ENCODE measurements around the gene CHST11.
"Not testable (repeated sequence)": the region's sequence is repeated elsewhere in the genome, so short reads cannot be mapped to it uniquely, and the experiment has no call there.

Gene CHST11

DNA sequence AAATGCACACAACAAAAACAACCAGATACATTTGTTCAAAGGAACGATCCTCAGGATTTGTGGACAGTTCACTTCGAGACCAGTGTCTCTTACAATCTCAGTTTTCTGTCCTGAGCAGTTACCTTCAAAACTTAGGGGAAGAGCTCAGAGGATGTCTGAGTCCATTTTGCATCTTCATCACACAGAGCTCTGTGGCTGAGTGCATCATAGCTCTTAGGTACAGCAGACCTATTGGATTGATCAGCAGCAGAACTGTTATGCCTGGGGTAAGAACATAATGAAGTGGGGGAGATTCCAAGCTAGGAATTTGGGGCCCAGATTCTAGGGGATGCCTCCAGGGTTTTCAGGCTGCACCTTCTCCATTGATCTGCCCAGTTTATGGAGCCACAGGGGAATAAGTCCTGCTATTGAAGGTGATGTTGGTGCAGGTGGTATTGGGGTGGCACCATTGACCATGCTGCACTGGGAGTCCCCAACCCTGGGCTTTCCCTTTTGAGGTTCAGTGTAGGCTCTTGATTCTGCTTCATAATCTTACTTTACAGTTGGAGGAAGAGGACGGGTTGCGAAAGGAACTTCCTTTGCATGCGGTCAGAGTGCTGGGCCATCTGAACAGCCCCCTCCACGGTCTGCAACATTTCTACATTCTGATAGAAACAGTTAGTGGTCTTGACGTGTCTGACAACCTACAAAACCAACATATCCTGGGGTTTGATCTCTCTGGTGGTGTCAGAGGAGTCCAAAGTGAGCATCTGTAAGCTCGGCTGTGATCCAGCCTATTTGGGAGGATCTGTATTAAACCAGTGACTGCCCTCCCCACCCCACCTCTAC, 112.8 kb downstream of the CHST11 start:
- DNase-seq = peak; percentile 67

GRCh38 chr12:104570174-104570907, 113.6 kb downstream of the CHST11 start:
- no peak for DNase-seq

- no peak for DNase-seq
Observed at GRCh38 chr12:104571328-104571727, 114.6 kb downstream of the CHST11 start.

GRCh38 chr12:104574353-104574752, 117.6 kb downstream of the CHST11 start:
- not testable (repeated sequence) for DNase-seq

DNA sequence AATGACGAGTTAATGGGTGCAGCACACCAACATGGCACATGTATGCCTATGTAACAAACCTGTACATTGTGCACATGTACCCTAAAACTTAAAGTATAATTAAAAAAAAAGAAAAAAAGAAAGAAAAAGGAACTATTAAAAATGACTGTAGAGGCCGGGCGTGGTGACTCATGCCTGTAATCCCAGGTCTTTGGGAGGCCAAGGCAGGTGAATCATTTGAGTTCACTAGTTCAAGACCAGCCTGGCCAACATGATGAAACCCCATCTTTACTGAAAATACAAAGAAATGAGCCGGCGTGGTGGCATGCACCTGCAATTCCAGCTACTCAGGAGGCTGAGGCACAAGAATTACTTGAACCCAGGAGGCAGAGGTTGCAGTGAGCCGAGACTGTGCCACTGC, 118.0 kb downstream of the CHST11 start:
- DNase-seq = not testable (repeated sequence)

DNA sequence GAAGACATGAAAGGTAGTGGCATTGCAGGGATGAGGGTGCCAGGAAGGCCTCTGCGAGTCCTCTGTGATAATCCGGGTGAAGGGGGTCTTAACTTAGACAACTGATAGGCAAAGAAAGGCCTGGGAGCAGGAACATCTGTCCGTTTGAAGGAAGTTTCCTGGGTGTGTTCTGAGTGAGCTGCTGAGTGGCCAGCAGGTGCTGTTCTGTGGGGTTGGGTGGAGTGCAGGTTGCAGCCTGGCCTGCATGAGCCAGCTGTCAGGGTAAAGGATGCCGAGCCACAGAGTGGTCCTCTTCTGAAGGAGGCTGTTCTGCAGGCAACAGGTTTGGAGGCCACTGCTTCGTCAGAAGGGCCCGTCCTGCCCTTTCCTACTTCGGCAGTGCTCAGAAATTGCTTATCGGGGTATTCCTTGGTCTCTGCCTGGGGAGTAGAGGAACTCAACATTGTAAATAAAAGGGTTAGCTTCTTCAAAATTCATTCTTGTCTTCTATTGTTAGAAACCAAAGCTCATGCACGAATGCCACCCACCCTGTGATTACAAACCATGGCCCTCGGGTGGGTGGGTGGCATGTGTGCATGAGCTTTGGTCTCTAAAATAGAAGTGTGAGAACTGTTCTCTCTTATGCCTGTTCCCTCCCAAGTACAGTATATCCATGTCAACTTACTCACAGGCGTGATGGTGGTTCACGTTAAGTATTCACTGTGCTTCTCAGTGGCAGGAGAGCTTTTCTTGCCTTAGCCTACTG, 118.9 kb downstream of the CHST11 start:
- DNase-seq = no peak

DNA sequence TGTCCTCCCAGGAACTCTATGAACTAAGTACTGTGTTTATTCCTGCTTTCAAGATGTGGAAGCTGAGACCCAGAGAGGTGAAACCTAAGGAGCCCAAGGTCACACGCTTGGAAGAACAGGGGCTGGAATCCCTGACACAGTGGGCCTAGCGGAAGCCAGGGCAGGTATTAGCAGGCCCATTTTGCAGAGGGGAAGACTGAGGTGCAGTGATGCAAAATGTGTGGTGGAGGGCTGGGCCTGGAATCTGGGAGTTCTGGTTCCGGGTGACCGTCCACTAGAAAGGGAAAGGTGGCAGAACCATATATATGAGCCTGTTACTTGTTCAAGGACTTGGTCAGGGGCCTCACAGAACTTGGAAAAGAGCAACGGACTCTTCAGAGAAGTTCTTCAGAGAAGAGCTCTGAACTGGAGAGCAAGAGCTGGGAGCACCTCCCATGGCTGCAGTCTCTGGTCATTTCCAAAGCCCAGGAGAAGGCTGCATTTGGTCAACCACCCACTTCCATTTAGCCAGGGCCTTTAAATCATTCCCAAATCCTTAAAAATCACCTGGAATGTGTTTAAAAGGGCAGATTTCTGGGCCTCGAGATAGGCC, 119.5 kb downstream of the CHST11 start:
- no peak for DNase-seq

- DNase-seq = no peak
Observed at GRCh38 chr12:104576980-104577580, 120.3 kb downstream of the CHST11 start.

GRCh38 chr12:104577581-104577981, 120.8 kb downstream of the CHST11 start:
- DNase-seq = no peak

DNA sequence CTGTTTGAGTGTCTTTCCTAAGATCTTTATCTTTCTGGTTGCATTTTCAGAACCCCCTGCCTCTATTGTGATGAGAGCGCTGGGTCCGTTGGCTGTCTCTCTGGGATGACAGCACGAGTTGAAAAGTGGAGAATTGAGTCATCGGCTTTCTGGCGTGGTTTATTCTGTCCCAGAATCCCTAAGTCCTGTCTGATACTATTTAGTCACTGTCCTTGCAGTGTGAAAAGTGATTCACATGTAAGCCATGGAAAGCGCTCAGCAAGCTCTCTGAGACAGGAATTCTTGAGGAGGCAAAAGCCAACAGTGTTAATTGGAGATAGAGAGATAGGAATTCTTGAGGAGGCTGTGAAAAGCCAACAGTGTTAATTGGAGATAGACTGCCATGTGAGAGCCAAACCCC, 121.7 kb downstream of the CHST11 start:
- no peak for DNase-seq

DNA sequence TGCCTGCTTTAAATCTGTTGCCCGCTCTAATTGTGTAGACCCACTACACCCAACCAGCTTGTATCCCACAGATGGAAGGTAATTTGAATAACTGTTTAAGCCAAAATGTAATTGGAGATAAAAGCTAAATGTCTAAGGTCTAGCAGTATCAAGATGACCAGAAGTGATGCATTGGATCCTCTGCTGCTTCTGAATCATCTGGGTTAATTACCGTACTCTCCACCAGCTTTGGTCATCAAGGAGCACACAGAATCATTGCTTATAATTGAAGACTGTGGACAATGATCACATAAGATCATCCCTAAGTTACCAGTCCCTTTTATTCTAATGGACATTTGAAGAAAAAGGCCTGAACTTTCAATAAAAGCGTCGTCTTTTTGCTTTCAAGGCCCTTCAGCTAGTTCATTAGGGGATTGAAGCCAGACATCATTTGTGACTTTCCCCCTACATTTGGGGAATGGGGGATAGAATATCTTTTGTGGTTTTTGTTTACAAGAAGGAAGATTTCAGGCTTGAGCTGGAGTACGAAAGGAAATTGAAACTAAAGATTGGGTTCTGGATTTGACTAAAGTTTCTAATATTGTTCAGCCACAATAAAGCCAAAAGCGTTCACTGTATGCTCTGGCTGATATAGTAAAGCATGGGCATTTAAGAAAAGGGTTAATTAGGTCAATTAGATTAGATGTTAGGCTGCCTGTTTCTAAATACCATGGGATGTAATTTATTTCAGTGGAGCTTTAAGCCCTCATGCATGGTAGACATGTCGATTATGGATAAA, 123.2 kb downstream of the CHST11 start:
- DNase-seq = no peak

DNA sequence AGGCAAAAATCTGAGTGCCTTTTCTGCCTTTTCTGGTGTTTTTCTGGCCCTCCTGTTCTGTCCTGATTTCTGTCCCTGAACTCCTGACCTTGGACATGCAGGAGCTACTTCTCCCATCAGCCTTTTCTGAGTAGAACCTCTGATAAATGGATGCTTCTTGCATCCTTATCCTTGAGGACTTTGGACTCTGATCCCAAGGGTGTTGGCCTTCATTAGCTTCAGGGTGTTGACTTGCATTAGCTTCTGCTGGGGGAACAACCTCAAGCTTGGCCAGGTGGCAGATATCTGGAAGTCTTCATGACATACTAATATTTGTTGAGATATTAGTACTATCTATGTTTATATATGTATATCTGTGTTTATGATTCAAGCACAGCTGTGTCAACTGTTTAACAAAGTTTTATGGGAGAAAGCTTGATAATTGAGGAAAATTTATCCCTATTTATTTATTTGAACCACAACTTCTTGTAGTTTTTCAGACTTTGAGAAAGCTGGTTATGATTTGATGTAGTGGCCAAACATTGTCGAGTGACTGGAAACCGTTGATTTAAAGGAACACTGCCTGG, 124.3 kb downstream of the CHST11 start:
- no peak for DNase-seq

DNA sequence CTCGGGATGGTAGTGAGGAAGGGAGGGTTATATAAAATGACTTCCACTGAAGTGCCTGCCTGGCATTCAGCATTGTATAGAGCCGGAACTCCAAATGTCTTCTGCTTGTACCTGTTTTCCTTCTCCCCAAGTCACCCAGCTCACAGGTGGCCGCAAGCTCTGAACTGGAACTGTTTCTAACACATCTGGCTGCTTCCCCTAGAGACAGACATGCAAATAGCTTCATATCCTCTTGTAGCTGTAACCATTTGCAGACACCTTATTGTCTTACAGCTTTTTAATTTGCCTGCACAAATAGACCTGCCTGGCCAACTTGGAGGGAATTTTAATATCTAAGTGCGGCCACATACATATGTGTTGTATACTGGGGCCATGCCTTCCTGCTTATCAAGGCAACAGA, 126.0 kb downstream of the CHST11 start:
- no peak for DNase-seq

DNA sequence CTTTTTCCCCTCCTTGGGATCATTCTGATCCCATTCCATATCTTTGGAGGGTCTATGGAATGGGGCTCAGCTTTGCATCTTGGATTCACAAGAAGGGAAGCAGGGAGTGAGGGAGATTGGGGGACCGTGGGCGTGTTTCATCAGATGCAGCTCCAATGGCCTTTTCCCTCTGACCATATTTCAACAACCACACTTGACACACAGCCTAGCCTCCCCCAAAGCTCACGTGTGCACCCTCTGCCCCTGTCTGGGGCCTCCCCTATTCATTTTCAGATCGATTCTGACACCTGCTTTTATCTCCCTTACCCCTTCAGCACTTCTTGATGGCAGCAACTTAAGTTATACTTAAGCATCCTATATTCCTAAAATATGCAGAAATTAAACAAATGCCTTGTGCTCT, 126.6 kb downstream of the CHST11 start:
- DNase-seq = no peak

GRCh38 chr12:104585448-104586055, 128.8 kb downstream of the CHST11 start:
- no peak for DNase-seq

DNA sequence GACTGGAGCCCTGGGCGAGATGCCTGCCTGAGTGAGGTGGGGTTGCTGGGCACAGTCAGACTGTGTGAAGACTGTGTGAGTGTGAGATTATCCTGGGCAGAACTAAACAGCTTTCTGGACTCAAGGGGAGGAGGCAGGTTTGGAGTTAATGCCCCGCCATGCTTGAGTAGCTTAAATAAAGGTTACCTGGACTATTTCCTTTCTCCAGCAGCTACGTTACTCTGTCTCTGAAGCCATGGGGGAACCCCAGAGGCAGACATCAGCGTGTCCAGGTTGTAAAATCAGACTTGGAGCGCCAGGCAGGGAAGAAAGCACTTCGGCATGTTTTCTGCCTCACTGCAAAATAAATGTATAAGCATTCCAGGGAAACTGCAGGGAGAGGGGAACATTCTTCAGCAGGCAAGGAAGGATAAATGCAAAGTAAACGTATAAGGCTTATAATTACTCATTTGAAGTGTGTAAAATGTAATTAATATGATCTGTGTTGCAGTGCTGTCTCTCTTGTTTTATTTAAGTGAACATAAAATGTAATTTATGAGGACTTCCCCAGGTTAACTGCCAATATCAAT, 129.7 kb downstream of the CHST11 start:
- DNase-seq = no peak

DNA sequence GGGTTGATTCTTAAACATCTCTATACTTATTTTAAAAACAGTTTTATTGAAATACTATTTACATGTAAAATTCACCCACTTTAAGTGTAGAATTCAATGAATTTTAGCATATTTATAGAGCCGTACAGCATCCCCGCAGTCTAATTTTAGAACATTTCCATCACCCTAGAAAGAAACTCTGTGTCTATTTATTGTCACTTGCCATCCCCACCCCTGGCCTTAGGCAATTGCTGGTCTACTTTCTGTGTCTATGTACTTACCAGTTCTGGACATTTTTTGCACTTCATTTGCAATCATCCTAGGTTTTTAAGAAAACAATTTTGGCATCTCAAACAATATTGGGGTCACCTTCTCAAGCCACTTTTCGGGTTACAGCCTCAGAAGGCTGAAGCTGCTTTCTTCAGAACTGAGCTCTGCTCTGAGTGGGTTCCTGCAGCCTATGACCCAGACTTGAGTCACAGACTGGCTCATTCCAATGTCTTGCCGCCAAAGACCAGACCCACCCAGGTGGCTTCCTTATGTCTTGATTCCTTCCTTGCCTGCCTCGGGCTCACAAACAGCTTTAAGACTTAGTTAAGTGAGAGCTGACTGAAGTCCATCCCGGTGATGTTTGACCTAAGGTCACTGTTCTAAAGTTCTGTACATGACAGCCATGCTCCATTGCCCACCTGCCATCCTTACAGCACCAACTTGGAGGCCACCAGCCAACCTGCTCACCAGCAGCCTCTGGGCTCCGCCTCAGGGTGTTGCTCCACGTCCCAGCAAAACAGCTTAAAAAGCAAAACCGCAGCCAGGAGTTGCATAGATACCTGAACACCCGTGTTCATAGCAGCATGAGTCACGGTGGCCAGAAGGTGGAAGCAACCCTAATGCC, 131.5 kb downstream of the CHST11 start:
- DNase-seq = no peak

DNA sequence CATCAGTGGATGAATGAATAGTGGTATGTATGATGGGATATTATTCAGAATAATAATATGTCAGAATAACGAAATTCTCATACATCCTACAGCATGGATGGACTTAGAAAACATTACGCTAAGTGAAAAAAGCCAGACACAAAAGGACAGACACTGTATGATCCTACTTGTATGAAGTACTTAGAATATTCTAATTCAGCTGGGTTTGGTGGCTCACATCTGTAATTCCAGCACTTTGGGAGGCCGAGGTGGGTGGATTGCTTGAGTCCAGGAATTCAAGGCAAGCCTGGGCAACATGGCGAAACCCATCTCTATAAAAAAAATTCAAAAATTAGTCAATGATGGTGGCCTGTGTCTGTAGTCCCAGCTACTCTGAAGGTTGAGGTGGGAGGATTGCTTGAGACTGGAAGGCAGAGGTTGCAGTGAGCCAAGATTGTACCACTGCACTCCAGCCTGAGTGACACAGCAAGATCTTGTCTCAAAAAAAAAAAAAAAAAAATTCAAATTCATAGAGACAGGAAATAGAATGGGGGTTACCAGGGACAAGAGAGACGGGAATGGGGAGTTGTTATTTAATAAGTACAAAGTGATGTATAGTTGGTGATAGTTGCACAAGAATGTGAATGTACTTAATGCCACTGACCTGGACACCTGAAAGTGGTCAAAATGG, 132.3 kb downstream of the CHST11 start:
- DNase-seq = no peak

DNA sequence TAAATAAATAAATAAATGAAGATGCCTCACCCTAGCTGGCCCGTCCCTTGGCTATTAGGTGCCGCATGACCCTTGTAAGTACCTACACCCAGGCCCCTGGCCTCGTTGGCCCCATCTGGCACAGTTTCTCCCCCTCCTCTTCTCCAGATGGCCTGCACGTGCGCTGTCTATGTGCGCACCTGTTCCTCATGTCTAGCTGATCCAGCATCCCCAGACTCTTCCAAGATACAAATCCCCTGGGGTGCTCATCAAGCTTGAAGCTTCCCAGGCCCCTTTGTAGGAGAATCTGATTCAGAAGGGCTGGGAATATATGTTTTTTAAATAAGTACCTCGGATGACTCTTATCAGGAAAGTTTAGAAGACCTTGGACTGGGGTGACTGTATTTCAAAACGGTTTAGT, 133.3 kb downstream of the CHST11 start:
- DNase-seq = no peak

All from activated CD8-positive, alpha-beta memory T cell treated with anti-CD3 and anti-CD28 coated beads for 24 hours (primary cell).